ENCODE measurements around the gene RGS21. TPM values are rescaled to one million over a fixed set of nuclear protein-coding genes. Genes with fewer than 3 reads are reported as not detected.

RGS21 gene, protein sequence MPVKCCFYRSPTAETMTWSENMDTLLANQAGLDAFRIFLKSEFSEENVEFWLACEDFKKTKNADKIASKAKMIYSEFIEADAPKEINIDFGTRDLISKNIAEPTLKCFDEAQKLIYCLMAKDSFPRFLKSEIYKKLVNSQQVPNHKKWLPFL
- total RNA-seq = not detected

DNA sequence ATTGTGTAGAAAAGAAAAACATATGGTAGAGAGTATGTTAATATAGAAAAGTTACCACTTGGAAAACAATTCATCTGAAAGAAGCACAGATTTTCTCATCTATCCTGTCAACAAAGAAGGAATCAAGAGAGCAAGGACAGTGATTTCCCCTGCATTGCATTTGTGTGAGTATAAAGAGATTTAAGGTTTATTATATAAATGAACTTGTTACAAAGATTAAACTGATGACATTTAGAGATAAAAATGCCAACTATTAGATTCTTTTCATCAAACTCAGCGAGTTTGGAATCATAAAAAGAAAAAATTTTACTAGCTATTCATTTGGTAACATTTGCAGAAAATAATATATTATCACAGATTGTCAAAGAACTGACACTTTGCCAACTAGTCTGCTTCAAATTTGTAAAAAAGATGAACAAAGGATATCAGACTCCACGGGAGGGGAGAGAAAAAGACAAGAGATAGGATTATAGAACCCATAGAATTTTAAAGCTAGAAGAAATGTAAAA, at the start of gene RGS21:
Gene RGS21, plus strand, starts transcription at position 51 of the 509 bp plus-strand sequence. CDS start 26,045 bp downstream, outside the sequence.
- TF ChIP-seq, protein P1, sequence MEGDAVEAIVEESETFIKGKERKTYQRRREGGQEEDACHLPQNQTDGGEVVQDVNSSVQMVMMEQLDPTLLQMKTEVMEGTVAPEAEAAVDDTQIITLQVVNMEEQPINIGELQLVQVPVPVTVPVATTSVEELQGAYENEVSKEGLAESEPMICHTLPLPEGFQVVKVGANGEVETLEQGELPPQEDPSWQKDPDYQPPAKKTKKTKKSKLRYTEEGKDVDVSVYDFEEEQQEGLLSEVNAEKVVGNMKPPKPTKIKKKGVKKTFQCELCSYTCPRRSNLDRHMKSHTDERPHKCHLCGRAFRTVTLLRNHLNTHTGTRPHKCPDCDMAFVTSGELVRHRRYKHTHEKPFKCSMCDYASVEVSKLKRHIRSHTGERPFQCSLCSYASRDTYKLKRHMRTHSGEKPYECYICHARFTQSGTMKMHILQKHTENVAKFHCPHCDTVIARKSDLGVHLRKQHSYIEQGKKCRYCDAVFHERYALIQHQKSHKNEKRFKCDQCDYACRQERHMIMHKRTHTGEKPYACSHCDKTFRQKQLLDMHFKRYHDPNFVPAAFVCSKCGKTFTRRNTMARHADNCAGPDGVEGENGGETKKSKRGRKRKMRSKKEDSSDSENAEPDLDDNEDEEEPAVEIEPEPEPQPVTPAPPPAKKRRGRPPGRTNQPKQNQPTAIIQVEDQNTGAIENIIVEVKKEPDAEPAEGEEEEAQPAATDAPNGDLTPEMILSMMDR (IDR thresholded peaks at IDR 0.05) = no peak
- DNase-seq (ENCODE audit: low spot score) = no peak
- no peak within 1 kb of the TSS for H3K27ac ChIP-seq
- no peaks in the 10 kb centered on the region for H3K27me3 ChIP-seq (replicated peaks; ENCODE audit: insufficient read depth)
- ATAC-seq (ENCODE audit: insufficient number of reproducible peaks, low FRiP score, low read depth) = no peak
- no peaks in the 10 kb centered on the region for H3K36me3 ChIP-seq
- no peaks in the 10 kb centered on the region for H3K9me3 ChIP-seq
- no peak within 1 kb of the TSS for H3K4me3 ChIP-seq
- no peaks in the 10 kb centered on the region for H3K4me1 ChIP-seq (ENCODE audit: control insufficient read depth in 1 of 2, low read depth in 2 of 2)

DNA sequence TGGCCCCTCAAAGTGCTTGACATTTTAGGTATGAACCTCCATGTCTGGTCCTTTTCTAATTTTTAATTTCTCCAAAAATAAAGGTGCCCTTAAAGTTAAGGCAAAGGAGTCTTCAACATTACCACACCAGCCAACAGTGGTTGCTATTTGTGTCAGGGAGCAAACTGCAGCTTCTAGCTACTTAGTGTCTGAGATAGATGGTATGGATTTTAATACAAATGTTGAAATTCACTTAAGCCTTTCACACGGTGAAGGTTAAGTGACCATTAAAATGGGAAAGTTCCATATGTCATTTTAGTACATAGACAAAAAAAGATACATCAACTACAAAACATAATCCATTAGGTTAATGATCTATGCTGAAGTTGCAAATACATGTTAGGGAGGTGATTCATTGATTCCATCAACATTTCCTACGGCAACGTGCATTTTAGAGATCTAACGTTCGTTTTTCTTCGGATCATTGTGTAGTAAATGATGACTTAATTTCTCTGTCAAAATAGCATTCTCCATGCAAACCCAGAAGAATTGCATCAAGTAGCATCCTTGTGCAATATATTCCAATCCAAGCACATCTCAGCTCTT, 48.2 kb upstream of the RGS21 start:
- H3K27ac ChIP-seq = no peak overlapping the region
- TF ChIP-seq, protein P1 (IDR thresholded peaks at IDR 0.05) = no peak
- H3K4me1 ChIP-seq (ENCODE audit: control insufficient read depth in 1 of 2, low read depth in 2 of 2) = no peaks in the 10 kb centered on the region
- no peaks in the 10 kb centered on the region for H3K27me3 ChIP-seq (replicated peaks; ENCODE audit: insufficient read depth)
- no peak overlapping the region for H3K4me3 ChIP-seq
- H3K9me3 ChIP-seq = no peaks in the 10 kb centered on the region
- no peaks in the 10 kb centered on the region for H3K36me3 ChIP-seq
- no peak for DNase-seq (ENCODE audit: low spot score)
- ATAC-seq (ENCODE audit: insufficient number of reproducible peaks, low FRiP score, low read depth) = no peak

DNA sequence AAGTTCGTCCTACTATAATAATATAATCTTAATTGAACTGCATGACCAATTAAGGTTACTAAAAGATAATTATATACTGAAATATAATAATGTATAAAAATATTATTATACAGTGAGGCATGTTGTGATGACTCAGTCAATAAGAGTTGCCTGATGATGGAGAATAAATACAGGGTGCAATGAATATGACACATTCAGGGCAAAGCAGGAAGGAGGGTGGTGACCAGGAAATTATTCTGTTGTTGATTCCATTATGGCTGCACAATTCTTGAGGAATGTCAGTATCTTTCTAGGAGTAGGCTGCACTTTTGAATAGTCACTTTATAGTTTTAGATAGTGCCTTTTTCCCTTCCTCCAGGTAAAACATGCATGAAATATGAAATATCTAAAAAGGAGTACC, 46.4 kb upstream of the RGS21 start:
- no peaks in the 10 kb centered on the region for H3K27me3 ChIP-seq (replicated peaks; ENCODE audit: insufficient read depth)
- TF ChIP-seq, protein P1 (IDR thresholded peaks at IDR 0.05) = no peak
- H3K9me3 ChIP-seq = no peaks in the 10 kb centered on the region
- no peaks in the 10 kb centered on the region for H3K4me1 ChIP-seq (ENCODE audit: control insufficient read depth in 1 of 2, low read depth in 2 of 2)
- no peak for DNase-seq (ENCODE audit: low spot score)
- H3K27ac ChIP-seq = no peak overlapping the region
- no peak overlapping the region for H3K4me3 ChIP-seq
- ATAC-seq (ENCODE audit: insufficient number of reproducible peaks, low FRiP score, low read depth) = no peak
- no peaks in the 10 kb centered on the region for H3K36me3 ChIP-seq

DNA sequence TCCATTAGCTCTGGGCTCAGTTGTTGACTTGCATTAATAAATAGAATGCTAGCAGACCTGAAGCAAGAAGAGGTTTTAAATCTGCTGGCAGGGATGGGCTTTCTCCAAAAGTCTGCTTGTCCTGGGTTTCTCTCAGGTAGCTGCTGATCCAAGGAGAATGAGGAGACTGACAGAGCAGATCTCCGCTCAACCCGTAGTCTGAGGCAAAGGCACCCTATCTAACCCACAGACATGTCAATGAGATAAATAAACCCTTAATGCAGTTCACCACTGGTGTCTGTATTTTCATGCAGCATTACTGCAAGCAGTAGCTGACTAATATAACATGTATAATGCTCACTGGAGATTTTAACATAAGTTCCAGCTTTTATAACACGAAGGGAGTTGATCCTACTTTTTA, 44.1 kb upstream of the RGS21 start:
- no peaks in the 10 kb centered on the region for H3K27me3 ChIP-seq (replicated peaks; ENCODE audit: insufficient read depth)
- no peaks in the 10 kb centered on the region for H3K36me3 ChIP-seq
- TF ChIP-seq, protein P1 (IDR thresholded peaks at IDR 0.05) = no peak
- no peaks in the 10 kb centered on the region for H3K9me3 ChIP-seq
- DNase-seq (ENCODE audit: low spot score) = no peak
- no peak for ATAC-seq (ENCODE audit: insufficient number of reproducible peaks, low FRiP score, low read depth)
- no peak overlapping the region for H3K4me3 ChIP-seq
- H3K4me1 ChIP-seq (ENCODE audit: control insufficient read depth in 1 of 2, low read depth in 2 of 2) = no peaks in the 10 kb centered on the region
- no peak overlapping the region for H3K27ac ChIP-seq

DNA sequence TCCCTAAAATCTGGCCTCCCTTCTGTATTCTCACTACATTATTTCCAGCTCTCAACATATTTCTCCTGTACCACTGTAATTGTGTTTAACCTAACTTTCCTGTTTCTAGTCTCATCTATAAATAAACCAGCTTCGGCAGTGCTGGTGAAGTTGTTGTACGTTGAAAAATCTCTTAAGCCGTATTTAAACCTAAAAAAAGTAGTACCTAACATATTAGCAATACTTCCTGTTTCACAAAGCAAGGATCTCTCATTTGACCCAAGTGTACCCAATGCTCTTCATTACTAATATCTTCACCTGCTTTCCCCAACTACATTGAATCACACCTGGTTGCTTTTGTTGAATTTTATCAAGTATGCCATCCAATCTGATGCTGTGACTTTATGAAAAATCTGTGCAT, 42.2 kb upstream of the RGS21 start:
- no peaks in the 10 kb centered on the region for H3K36me3 ChIP-seq
- H3K4me3 ChIP-seq = no peak overlapping the region
- H3K27ac ChIP-seq = no peak overlapping the region
- DNase-seq (ENCODE audit: low spot score) = no peak
- H3K9me3 ChIP-seq = no peaks in the 10 kb centered on the region
- no peaks in the 10 kb centered on the region for H3K27me3 ChIP-seq (replicated peaks; ENCODE audit: insufficient read depth)
- no peak for ATAC-seq (ENCODE audit: insufficient number of reproducible peaks, low FRiP score, low read depth)
- no peaks in the 10 kb centered on the region for H3K4me1 ChIP-seq (ENCODE audit: control insufficient read depth in 1 of 2, low read depth in 2 of 2)
- TF ChIP-seq, protein P1 (IDR thresholded peaks at IDR 0.05) = no peak
